ENCODE measurements around the gene GPX1. TPM values are rescaled to one million over a fixed set of nuclear protein-coding genes. Genes with fewer than 3 reads are reported as not detected.
"Not testable (repeated sequence)": the region's sequence is repeated elsewhere in the genome, so short reads cannot be mapped to it uniquely, and the experiment has no call there.

Gene GPX1
- total RNA-seq, 1 experiment from 2014 or later: 128 TPM

- POLR2A ChIA-PET (ENCODE audit: low non-redundant PET): no interaction called here
- CTCF ChIA-PET: no interaction called here
Measured at GRCh38 chr3:49359623-49360022, 1.5 kb upstream of the GPX1 start.

GRCh38 chr3:49358884-49359225 lies 702 bp upstream of the GPX1 start:
- Histone ChIP-seq H3K27ac (ENCODE audit: low read depth, low read length, poor library complexity, severe bottlenecking) (peak overlapping the region; percentile 73), H3K4me1 (ENCODE audit: insufficient read depth, low read length, poor library complexity, severe bottlenecking) (peaks cover 12% of the 10 kb centered on the region), H3K4me3 (ENCODE audit: low read depth, low read length, poor library complexity, severe bottlenecking) (peak overlapping the region; percentile 61), H3K9me3 (ENCODE audit: low read depth, low read length, poor library complexity, severe bottlenecking) (no peaks in the 10 kb centered on the region), H3K36me3 (ENCODE audit: insufficient read depth, low read length, poor library complexity, severe bottlenecking) (peaks cover 9% of the 10 kb centered on the region), H3K27me3 (replicated peaks; ENCODE audit: insufficient read depth, low read depth, low read length, poor library complexity) (no peaks in the 10 kb centered on the region)
- DNase-seq (ENCODE audit: low spot score): no peak
- ChIA-PET CTCF (no interaction called here), POLR2A (ENCODE audit: low non-redundant PET) (no interaction called here)
- intact Hi-C loops (cut with micrococcal nuclease; ENCODE audit: unreplicated experiment): loop anchor here (10.0 kb wide), 1 partner anchor 56 kb away; the partner anchor contains the start of genes RHOA and TCTA
- no peak for TF ChIP-seq EZH2 (IDR thresholded peaks at IDR 0.05; ENCODE audit: borderline replicate concordance, low read depth, low read length, poor library complexity, severe bottlenecking)
- no peak for TF ChIP-seq CTCF (conservative IDR thresholded peaks at IDR 0.05; ENCODE audit: low read depth, low read length)
- no TSS peak for BruUV-seq (replicated peaks)

More at GRCh38 chr3:49359623-49360022, 1.5 kb upstream of the GPX1 start:
- Histone ChIP-seq H3K27ac (ENCODE audit: low read depth, low read length, poor library complexity, severe bottlenecking) (peak overlapping the region; percentile 73), H3K4me1 (ENCODE audit: insufficient read depth, low read length, poor library complexity, severe bottlenecking) (peaks cover 12% of the 10 kb centered on the region), H3K9me3 (ENCODE audit: low read depth, low read length, poor library complexity, severe bottlenecking) (no peaks in the 10 kb centered on the region), H3K36me3 (ENCODE audit: insufficient read depth, low read length, poor library complexity, severe bottlenecking) (peaks cover 9% of the 10 kb centered on the region), H3K4me3 (ENCODE audit: low read depth, low read length, poor library complexity, severe bottlenecking) (no peak overlapping the region), H3K27me3 (replicated peaks; ENCODE audit: insufficient read depth, low read depth, low read length, poor library complexity) (no peaks in the 10 kb centered on the region)
- no peak for DNase-seq (ENCODE audit: low spot score)
- intact Hi-C loops (cut with micrococcal nuclease; ENCODE audit: unreplicated experiment): loop anchor here (10.0 kb wide), 1 partner anchor 55 kb away; the partner anchor contains the start of genes RHOA and TCTA
- TSS peak; percentile 18 for BruUV-seq (replicated peaks)
- TF ChIP-seq EZH2 (IDR thresholded peaks at IDR 0.05; ENCODE audit: borderline replicate concordance, low read depth, low read length, poor library complexity, severe bottlenecking) (no peak), CTCF (conservative IDR thresholded peaks at IDR 0.05; ENCODE audit: low read depth, low read length) (no peak)

- intact Hi-C loops (cut with micrococcal nuclease; ENCODE audit: unreplicated experiment): loop anchor here (10.0 kb wide), 1 partner anchor 57 kb away; the partner anchor contains the start of genes RHOA and TCTA
- peak; percentile 23 for DNase-seq (ENCODE audit: low spot score)
- H3K4me3 ChIP-seq (ENCODE audit: low read depth, low read length, poor library complexity, severe bottlenecking): peak overlapping the region; percentile 61
- peak overlapping the region; percentile 73 for H3K27ac ChIP-seq (ENCODE audit: low read depth, low read length, poor library complexity, severe bottlenecking)
- H3K27me3 ChIP-seq (replicated peaks; ENCODE audit: insufficient read depth, low read depth, low read length, poor library complexity); POLR2A ChIA-PET (ENCODE audit: low non-redundant PET); H3K9me3 ChIP-seq (ENCODE audit: low read depth, low read length, poor library complexity, severe bottlenecking); H3K36me3 ChIP-seq (ENCODE audit: insufficient read depth, low read length, poor library complexity, severe bottlenecking): not testable (repeated sequence)
- H3K4me1 ChIP-seq (ENCODE audit: insufficient read depth, low read length, poor library complexity, severe bottlenecking): peaks cover 12% of the 10 kb centered on the region
- BruUV-seq (replicated peaks): TSS peak; percentile 62
- CTCF ChIA-PET: interaction anchor here (0.7 kb wide), 1 partner anchor 93 kb away, joined by 5 read pairs; no protein-coding TSS in a partner anchor
Measured at GRCh38 chr3:49357443-49358216, 523 bp downstream of the GPX1 start.

GRCh38 chr3:49357095-49357442 lies 1.1 kb downstream of the GPX1 start:
- H3K9me3 ChIP-seq (ENCODE audit: low read depth, low read length, poor library complexity, severe bottlenecking); H3K36me3 ChIP-seq (ENCODE audit: insufficient read depth, low read length, poor library complexity, severe bottlenecking); H3K27ac ChIP-seq (ENCODE audit: low read depth, low read length, poor library complexity, severe bottlenecking); BruUV-seq (replicated peaks); POLR2A ChIA-PET (ENCODE audit: low non-redundant PET); H3K27me3 ChIP-seq (replicated peaks; ENCODE audit: insufficient read depth, low read depth, low read length, poor library complexity); DNase-seq (ENCODE audit: low spot score): not testable (repeated sequence)
- peak overlapping the region; percentile 61 for H3K4me3 ChIP-seq (ENCODE audit: low read depth, low read length, poor library complexity, severe bottlenecking)
- intact Hi-C loops (cut with micrococcal nuclease; ENCODE audit: unreplicated experiment): loop anchor here (10.0 kb wide), 1 partner anchor 58 kb away; the partner anchor contains the start of genes RHOA and TCTA
- CTCF ChIA-PET: interaction anchor here (0.7 kb wide), 1 partner anchor 93 kb away, joined by 5 read pairs; no protein-coding TSS in a partner anchor
- peaks cover 12% of the 10 kb centered on the region for H3K4me1 ChIP-seq (ENCODE audit: insufficient read depth, low read length, poor library complexity, severe bottlenecking)
